GM12878 (cell line): Measurements from ENCODE around the gene SP6. TPM values are rescaled to one million over a fixed set of nuclear protein-coding genes. Genes with fewer than 3 reads are reported as not detected.

ENCODE experiments used
- ATAC-seq: fragments of 200-7000 bp; cut with Tn5 transposase; 3 replicates; pipeline ENCODE4 v1.9.1; 2020; ENCODE audit warnings: mild to moderate bottlenecking, moderate library complexity
- BruUV-seq: library from RNA; stranded (reverse); fragments of 400-500 nt; replicated peaks from 2 replicates; lab custom pipeline; 2021; lab: Mats Ljungman, UMichigan
- CTCF ChIA-PET: fragments of 300-600 bp; sonication (Branson Sonifier 250); formaldehyde crosslinking; extraction: SDS; loops from one replicate; lab custom pipeline; 2021; ENCODE audit warnings: inconsistent platforms; lab: Yijun Ruan, JAX
- POLR2A ChIA-PET: fragments of 350-600 bp; formaldehyde crosslinking; extraction: SDS; loops from one replicate; lab custom pipeline; 2021; ENCODE audit warnings: inconsistent platforms; lab: Charles Lee
- RAD21 ChIA-PET: fragments of 300-600 bp; sonication (Branson Sonifier 250); formaldehyde crosslinking; loops from one replicate; lab custom pipeline; 2023; ENCODE audit warnings: antibody characterized with exemption; ENCODE audit not compliant: unreplicated experiment; lab: Charles Lee
- SMC1A ChIA-PET: fragments of 300-600 bp; sonication (Branson Sonifier 250); formaldehyde crosslinking; loops from one replicate; lab custom pipeline; 2023; ENCODE audit not compliant: unreplicated experiment, uncharacterized antibody; lab: Charles Lee
- DNase-seq: peaks from one replicate; pipeline ENCODE4 v3.0.0-alpha.2; 2011; ENCODE audit warnings: low read depth, low spot score
- FAIRE-seq: peaks from 3 replicates; lab custom pipeline; 2011; peaks lifted over from hg19 to GRCh38; lab: Jason Lieb, UNC
- H2AFZ ChIP-seq: 2 replicates; pipeline ENCODE4 v1.6.0; 2011; ENCODE audit warnings: low read depth, low read length, control low read depth; ENCODE audit not compliant: control insufficient read depth
- H3K27ac ChIP-seq: 2 replicates; pipeline ENCODE4 v1.5.1; 2011; ENCODE audit warnings: control low read depth; ENCODE audit not compliant: control insufficient read depth, insufficient read depth
- H3K27me3 ChIP-seq, 2 experiments: replicated peaks in 1 of 2; 2 replicates each; pipeline versions ENCODE4 v1.6.0 to v1.6.1; 2011; ENCODE audit warnings: low read length in 1 of 2; ENCODE audit not compliant: control insufficient read depth in 2 of 2, insufficient read depth in 2 of 2
- H3K36me3 ChIP-seq, 2 experiments: 2 replicates each; pipeline ENCODE4 v1.5.1; 2011; ENCODE audit warnings: low read length in 1 of 2; ENCODE audit not compliant: control insufficient read depth in 2 of 2, insufficient read depth in 2 of 2
- H3K4me1 ChIP-seq: 2 replicates; pipeline ENCODE4 v1.6.1; 2011; ENCODE audit warnings: mild to moderate bottlenecking, low read length, moderate library complexity, mixed read lengths; ENCODE audit not compliant: control insufficient read depth, insufficient read depth
- H3K4me2 ChIP-seq: 2 replicates; pipeline ENCODE4 v1.6.0; 2011; ENCODE audit warnings: control low read depth; ENCODE audit not compliant: control insufficient read depth, insufficient read depth
- H3K4me3 ChIP-seq: fragments of 200-600 bp; sonication (generic); 2 replicates; pipeline ENCODE4 v1.5.1; 2016
- H3K79me2 ChIP-seq: 2 replicates; pipeline ENCODE4 v1.6.0; 2011; ENCODE audit warnings: low read length; ENCODE audit not compliant: control insufficient read depth, insufficient read depth
- H3K9ac ChIP-seq: 2 replicates; pipeline ENCODE4 v1.8.0; 2011; ENCODE audit warnings: low read length, control low read depth, mixed read lengths; ENCODE audit not compliant: control insufficient read depth, insufficient read depth
- H3K9me3 ChIP-seq: replicated peaks from 3 replicates; pipeline ENCODE4 v1.5.1; 2011; ENCODE audit warnings: mild to moderate bottlenecking, low read length; ENCODE audit not compliant: control insufficient read depth, insufficient read depth
- H4K20me1 ChIP-seq: 2 replicates; pipeline ENCODE4 v1.6.0; 2011; ENCODE audit not compliant: control insufficient read depth, insufficient read depth
- CBX5 ChIP-seq: sonication (generic); IDR thresholded peaks from 2 replicates; pipeline ENCODE4 v1.6.1; 2016; ENCODE audit warnings: low read depth, moderate library complexity, mild to moderate bottlenecking, inconsistent platforms
- CREB1 ChIP-seq: IDR thresholded peaks from 2 replicates; pipeline ENCODE4 v1.6.1; 2012; ENCODE audit warnings: low read depth, mild to moderate bottlenecking, inconsistent platforms
- DPF2 ChIP-seq: fragments of 450-650 bp; IDR thresholded peaks from 2 replicates; pipeline ENCODE4 v1.6.1; 2017; ENCODE audit warnings: mild to moderate bottlenecking
- EGR1 ChIP-seq, 2 experiments: IDR thresholded peaks; 1 replicate in 1 of 2; 2 replicates in 1 of 2; pipeline ENCODE4 v1.6.1; 2011 to 2012; ENCODE audit warnings: low read depth in 2 of 2, low read length in 2 of 2, borderline replicate concordance in 1 of 2, mild to moderate bottlenecking in 1 of 2, moderate library complexity in 1 of 2
- GABPA ChIP-seq: IDR thresholded peaks from 2 replicates; pipeline ENCODE4 v1.6.1; 2014; ENCODE audit warnings: antibody characterized with exemption, low read depth, mild to moderate bottlenecking, inconsistent platforms
- HDGF ChIP-seq: fragments of 450-650 bp; IDR thresholded peaks from 2 replicates; pipeline ENCODE4 v1.6.1; 2016; ENCODE audit warnings: antibody characterized with exemption
- KDM1A ChIP-seq: fragments of 200-600 bp; sonication (generic); IDR thresholded peaks from 2 replicates; pipeline ENCODE4 v1.6.1; 2016; ENCODE audit warnings: borderline replicate concordance
- MXI1 ChIP-seq: fragments of 150-350 bp; IDR thresholded peaks from 2 replicates; pipeline ENCODE4 v1.6.1; 2011; ENCODE audit warnings: low read depth, mild to moderate bottlenecking, inconsistent platforms, low read length, improper control_type of control experiment
- NFYA ChIP-seq: IDR thresholded peaks from 2 replicates; pipeline ENCODE4 v1.6.1; 2011; ENCODE audit warnings: low read depth, mild to moderate bottlenecking, low read length, improper control_type of control experiment, borderline replicate concordance
- NR2F1 ChIP-seq: fragments of 450-650 bp; conservative IDR thresholded peaks from 2 replicates; pipeline ENCODE4 v1.6.1; 2017; ENCODE audit warnings: mild to moderate bottlenecking
- RUNX3 ChIP-seq: IDR thresholded peaks from 2 replicates; pipeline ENCODE4 v1.6.1; 2012; ENCODE audit warnings: low read length, inconsistent platforms
- SIX5 ChIP-seq: IDR thresholded peaks from 2 replicates; pipeline ENCODE4 v1.6.1; 2011; ENCODE audit warnings: mild to moderate bottlenecking, low read depth, low read length, moderate library complexity; ENCODE audit not compliant: severe bottlenecking
- SUPT20H ChIP-seq: IDR thresholded peaks from 2 replicates; pipeline ENCODE4 v1.6.1; 2011; ENCODE audit warnings: low read depth, mild to moderate bottlenecking, low read length, moderate library complexity, borderline replicate concordance; ENCODE audit not compliant: control insufficient read depth
- ZSCAN29 ChIP-seq: fragments of 450-650 bp; IDR thresholded peaks from 2 replicates; pipeline ENCODE4 v1.6.1; 2017; ENCODE audit warnings: mild to moderate bottlenecking, moderate library complexity
- WGBS: methylation state at CpG from one replicate; pipeline ENCODE4 v1.1.6; 2016; ENCODE audit warnings: low lambda C conversion rate; ENCODE audit not compliant: insufficient replicate concordance, insufficient coverage; ENCODE audit errors: missing lambda C conversion rate; 5-methylcytosine and 5-hydroxymethylcytosine counted together
- in situ Hi-C: fragments of 300-500 bp; cut with MboI; formaldehyde crosslinking; loops from 9 replicates; pipeline ENCODE4 v1.14.3; 2018; ENCODE audit warnings: mixed read lengths
- intact Hi-C: fragments of 100-400 bp; cut with micrococcal nuclease; formaldehyde crosslinking; loops from one replicate; pipeline ENCODE4 v1.14.2; 2022; ENCODE audit not compliant: unreplicated experiment
- polyA plus RNA-seq, 11 experiments: library from polyadenylated mRNA; depleted of rRNA in 4 of 11; unstranded in 6 of 11; stranded (reverse) in 5 of 11; fragments of >200 nt; fragmentation: Nextera tagmentation in 4 of 11; fragmentation: Illumina TruSeq in 1 of 11; extraction: Ambion mirVana in 4 of 11; extraction: Trizol in 1 of 11; gene quantifications; 1 replicate in 1 of 11; 2 replicates in 10 of 11; pipeline versions ENCODE4 v1.2.1 to v1.2.3, GENCODE V29; 2011 to 2016; ENCODE audit warnings: inconsistent platforms in 2 of 11, missing spikeins in 2 of 11, low read depth in 1 of 11
- total RNA-seq, 4 experiments: library from RNA; depleted of rRNA in 3 of 4; stranded (reverse); fragments of >200 nt in 3 of 4; fragmentation: Illumina TruSeq in 1 of 4; extraction: Trizol in 1 of 4; gene quantifications; 2 replicates each; pipeline versions ENCODE4 v1.2.1 to v1.2.3, GENCODE V29; 2013 to 2021
- TF ChIP-seq, protein P1 (sequence below): IDR thresholded peaks from 2 replicates; pipeline ENCODE4 v1.6.1; 2011; ENCODE audit warnings: low read depth, low read length, improper control_type of control experiment, borderline replicate concordance
- TF ChIP-seq, protein P2 (sequence below): fragments of 450-650 bp; IDR thresholded peaks from 2 replicates; pipeline ENCODE4 v1.6.1; 2017; ENCODE audit warnings: mild to moderate bottlenecking, low read depth, inconsistent platforms; ENCODE audit not compliant: poor library complexity, severe bottlenecking
- TF ChIP-seq, protein P3 (sequence below): fragments of 450-650 bp; IDR thresholded peaks from 2 replicates; pipeline ENCODE4 v1.6.1; 2017; ENCODE audit warnings: borderline replicate concordance

The SP6 gene
- total and polyA plus RNA-seq, 10 of the 15 experiments (the other 5 are each of a cell fraction or from before 2014, with no cell fraction given): 0.05 to 0.15 (median 0.06) TPM; not detected in 7

DNA sequence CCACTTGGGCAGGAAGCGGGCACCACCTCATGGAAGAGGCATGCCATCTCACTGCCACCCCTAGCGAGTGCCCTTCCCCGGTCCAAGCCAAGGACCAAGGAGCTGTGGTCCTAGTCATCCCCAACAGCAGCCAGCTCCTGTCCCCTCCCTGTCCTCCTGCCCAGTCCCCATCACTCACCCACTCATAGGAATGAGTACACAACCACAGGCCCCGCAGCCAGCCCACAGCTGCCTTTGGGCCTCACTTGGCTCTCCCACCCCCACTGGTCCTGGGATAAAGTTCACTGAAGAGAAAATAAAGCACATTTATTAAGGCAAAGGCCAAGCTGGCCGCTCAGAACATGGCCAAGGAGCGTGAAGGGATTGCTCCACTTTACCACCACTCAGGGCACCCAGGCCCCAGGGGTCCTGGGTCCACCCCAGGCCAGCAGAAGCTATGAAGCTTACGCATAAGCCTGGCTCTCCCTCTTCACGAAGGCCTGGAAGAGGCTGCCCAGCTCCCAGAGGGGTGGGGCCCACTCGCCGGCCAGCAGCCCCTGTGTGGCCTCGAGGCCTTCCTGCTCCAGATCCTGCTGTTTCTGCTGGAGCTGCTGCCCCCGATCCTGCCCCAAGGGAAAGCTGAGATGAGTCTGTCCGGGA, 13.4 kb downstream of the SP6 start:
- no peak overlapping the region for H2AFZ ChIP-seq
- no peak for TF ChIP-seq NFYA
- no peak for TF ChIP-seq CREB1
- TF ChIP-seq MXI1: no peak
- TF ChIP-seq NR2F1: no peak
- no peak for TF ChIP-seq SIX5
- TF ChIP-seq KDM1A: no peak
- no peak for TF ChIP-seq HDGF
- TF ChIP-seq, protein P1, sequence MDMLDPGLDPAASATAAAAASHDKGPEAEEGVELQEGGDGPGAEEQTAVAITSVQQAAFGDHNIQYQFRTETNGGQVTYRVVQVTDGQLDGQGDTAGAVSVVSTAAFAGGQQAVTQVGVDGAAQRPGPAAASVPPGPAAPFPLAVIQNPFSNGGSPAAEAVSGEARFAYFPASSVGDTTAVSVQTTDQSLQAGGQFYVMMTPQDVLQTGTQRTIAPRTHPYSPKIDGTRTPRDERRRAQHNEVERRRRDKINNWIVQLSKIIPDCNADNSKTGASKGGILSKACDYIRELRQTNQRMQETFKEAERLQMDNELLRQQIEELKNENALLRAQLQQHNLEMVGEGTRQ: no peak
- no peak for TF ChIP-seq RUNX3
- TF ChIP-seq, protein P2, sequence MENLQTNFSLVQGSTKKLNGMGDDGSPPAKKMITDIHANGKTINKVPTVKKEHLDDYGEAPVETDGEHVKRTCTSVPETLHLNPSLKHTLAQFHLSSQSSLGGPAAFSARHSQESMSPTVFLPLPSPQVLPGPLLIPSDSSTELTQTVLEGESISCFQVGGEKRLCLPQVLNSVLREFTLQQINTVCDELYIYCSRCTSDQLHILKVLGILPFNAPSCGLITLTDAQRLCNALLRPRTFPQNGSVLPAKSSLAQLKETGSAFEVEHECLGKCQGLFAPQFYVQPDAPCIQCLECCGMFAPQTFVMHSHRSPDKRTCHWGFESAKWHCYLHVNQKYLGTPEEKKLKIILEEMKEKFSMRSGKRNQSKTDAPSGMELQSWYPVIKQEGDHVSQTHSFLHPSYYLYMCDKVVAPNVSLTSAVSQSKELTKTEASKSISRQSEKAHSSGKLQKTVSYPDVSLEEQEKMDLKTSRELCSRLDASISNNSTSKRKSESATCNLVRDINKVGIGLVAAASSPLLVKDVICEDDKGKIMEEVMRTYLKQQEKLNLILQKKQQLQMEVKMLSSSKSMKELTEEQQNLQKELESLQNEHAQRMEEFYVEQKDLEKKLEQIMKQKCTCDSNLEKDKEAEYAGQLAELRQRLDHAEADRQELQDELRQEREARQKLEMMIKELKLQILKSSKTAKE: no peak
- TF ChIP-seq, protein P3, sequence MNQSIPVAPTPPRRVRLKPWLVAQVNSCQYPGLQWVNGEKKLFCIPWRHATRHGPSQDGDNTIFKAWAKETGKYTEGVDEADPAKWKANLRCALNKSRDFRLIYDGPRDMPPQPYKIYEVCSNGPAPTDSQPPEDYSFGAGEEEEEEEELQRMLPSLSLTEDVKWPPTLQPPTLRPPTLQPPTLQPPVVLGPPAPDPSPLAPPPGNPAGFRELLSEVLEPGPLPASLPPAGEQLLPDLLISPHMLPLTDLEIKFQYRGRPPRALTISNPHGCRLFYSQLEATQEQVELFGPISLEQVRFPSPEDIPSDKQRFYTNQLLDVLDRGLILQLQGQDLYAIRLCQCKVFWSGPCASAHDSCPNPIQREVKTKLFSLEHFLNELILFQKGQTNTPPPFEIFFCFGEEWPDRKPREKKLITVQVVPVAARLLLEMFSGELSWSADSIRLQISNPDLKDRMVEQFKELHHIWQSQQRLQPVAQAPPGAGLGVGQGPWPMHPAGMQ: no peak
- no peak for TF ChIP-seq ZSCAN29
- no peak for TF ChIP-seq DPF2
- no peak for TF ChIP-seq GABPA
- no peak for TF ChIP-seq CBX5
- no peak for TF ChIP-seq EGR1 (IDR thresholded peaks at IDR 0.05; ENCODE audit: borderline replicate concordance in 1 of 2, low read depth in 2 of 2, low read length in 2 of 2)
- no peak for TF ChIP-seq SUPT20H
- H3K4me3 ChIP-seq: no peak overlapping the region
- SMC1A ChIA-PET: no interaction called here
- H3K27me3 ChIP-seq: no peaks in the 10 kb centered on the region
- H3K9me3 ChIP-seq: no peaks in the 10 kb centered on the region
- RAD21 ChIA-PET: interaction anchor here (0.7 to 0.8 kb wide), 2 partner anchors 52 to 56 kb away, joined by 3 read pairs; no protein-coding TSS in a partner anchor
- H3K4me2 ChIP-seq: no peak overlapping the region
- intact Hi-C loops: no loop called here
- CTCF ChIA-PET: interaction anchor here (0.6 to 1.1 kb wide), 3 partner anchors 52 to 172 kb away, joined by 3 to 4 read pairs (median 3); no protein-coding TSS in a partner anchor
- H3K79me2 ChIP-seq: no peaks in the 10 kb centered on the region
- H3K36me3 ChIP-seq: no peaks in the 10 kb centered on the region
- H4K20me1 ChIP-seq: no peaks in the 10 kb centered on the region
- POLR2A ChIA-PET: interaction anchor here (0.9 kb wide), 1 partner anchor 57 kb away, joined by 3 read pairs; no protein-coding TSS in a partner anchor
- no peak for DNase-seq
- WGBS: 86% methylated on average over 13 of the region's 13 CpGs
- no TSS peak for BruUV-seq
- no peak for ATAC-seq
- no peak overlapping the region for H3K9ac ChIP-seq
- no peak overlapping the region for H3K27ac ChIP-seq
- peaks cover 16% of the 10 kb centered on the region for H3K4me1 ChIP-seq
- FAIRE-seq: no peak
- in situ Hi-C loops: no loop called here
